SU-DHL-6 (cell line): Measurements from ENCODE around the gene ZNF33A.
"Not testable (repeated sequence)": the region's sequence is repeated elsewhere in the genome, so short reads cannot be mapped to it uniquely, and the experiment has no call there.

Source experiments
- H2AFZ ChIP-seq: fragments of 200-600 bp; sonication (generic); 2 replicates; pipeline ENCODE4 v1.6.1; 2014; ENCODE audit warnings: low read depth, mild to moderate bottlenecking, moderate library complexity, mixed read lengths, antibody characterized with exemption, low read length; ENCODE audit not compliant: severe bottlenecking
- H3F3A ChIP-seq: fragments of 200-600 bp; shearing (Covaris generic); 2 replicates; pipeline ENCODE4 v1.6.0; 2016; ENCODE audit warnings: antibody characterized with exemption, mild to moderate bottlenecking; ENCODE audit not compliant: insufficient read depth
- H3K27ac ChIP-seq: fragments of 200-600 bp; sonication (generic); 2 replicates; pipeline ENCODE4 v1.5.1; 2016; ENCODE audit warnings: low read depth, mild to moderate bottlenecking, low read length, moderate library complexity, mixed read lengths
- H3K27me3 ChIP-seq: fragments of 200-600 bp; sonication (generic), shearing (Covaris generic); 2 replicates; pipeline ENCODE4 v1.6.0; 2014; ENCODE audit warnings: mild to moderate bottlenecking, low read length
- H3K36me3 ChIP-seq: fragments of 200-600 bp; sonication (generic); 2 replicates; pipeline ENCODE4 v1.6.1; 2014; ENCODE audit warnings: mild to moderate bottlenecking, low read length, mixed read lengths
- H3K4me2 ChIP-seq: fragments of 300-600, 200-600 bp; shearing (Covaris generic), sonication (generic); 2 replicates; pipeline ENCODE4 v1.6.0; 2014; ENCODE audit warnings: low read length, low read depth, mild to moderate bottlenecking; ENCODE audit not compliant: poor library complexity, severe bottlenecking
- H3K4me3 ChIP-seq: fragments of 200-600 bp; sonication (generic); 2 replicates; pipeline ENCODE4 v1.5.1; 2014; ENCODE audit warnings: antibody characterized with exemption, low read length, mild to moderate bottlenecking, mixed read lengths; ENCODE audit not compliant: insufficient read depth, poor library complexity, severe bottlenecking
- H3K79me2 ChIP-seq: fragments of 200-600 bp; sonication (generic); 2 replicates; pipeline ENCODE4 v1.6.1; 2014; ENCODE audit warnings: mild to moderate bottlenecking, low read length, moderate library complexity; ENCODE audit not compliant: insufficient read depth
- H3K9ac ChIP-seq: fragments of 200-600 bp; sonication (generic); 2 replicates; pipeline ENCODE4 v1.7.0; 2014; ENCODE audit warnings: mild to moderate bottlenecking, low read length
- H3K9me2 ChIP-seq: fragments of 200-600 bp; sonication (generic); replicated peaks from 2 replicates; pipeline ENCODE4 v1.6.1; 2014; ENCODE audit warnings: low read length; ENCODE audit not compliant: insufficient read depth
- H3K9me3 ChIP-seq: fragments of 200-600 bp; sonication (generic); 2 replicates; pipeline ENCODE4 v1.6.1; 2014; ENCODE audit warnings: low read length, mixed read lengths; ENCODE audit not compliant: insufficient read depth
- H4K20me1 ChIP-seq: fragments of 200-600 bp; sonication (generic); 2 replicates; pipeline ENCODE4 v1.6.1; 2014; ENCODE audit warnings: low read depth, mild to moderate bottlenecking, antibody characterized with exemption, low read length, moderate library complexity, mixed read lengths
- EZH2phosphoT487 ChIP-seq: fragments of 200-600 bp; sonication (generic), shearing (Covaris generic); conservative IDR thresholded peaks from 2 replicates; pipeline ENCODE4 v1.6.1; 2018; ENCODE audit warnings: mild to moderate bottlenecking, antibody characterized with exemption, low read length, moderate library complexity, mixed read lengths
- TF ChIP-seq, protein P1 (sequence below): fragments of 200-600 bp; sonication (generic); IDR thresholded peaks from one replicate; pipeline ENCODE4 v1.5.1; 2017; ENCODE audit warnings: antibody characterized with exemption, mild to moderate bottlenecking, low read length, moderate library complexity; ENCODE audit not compliant: insufficient read depth, poor library complexity, severe bottlenecking

Gene ZNF33A

DNA sequence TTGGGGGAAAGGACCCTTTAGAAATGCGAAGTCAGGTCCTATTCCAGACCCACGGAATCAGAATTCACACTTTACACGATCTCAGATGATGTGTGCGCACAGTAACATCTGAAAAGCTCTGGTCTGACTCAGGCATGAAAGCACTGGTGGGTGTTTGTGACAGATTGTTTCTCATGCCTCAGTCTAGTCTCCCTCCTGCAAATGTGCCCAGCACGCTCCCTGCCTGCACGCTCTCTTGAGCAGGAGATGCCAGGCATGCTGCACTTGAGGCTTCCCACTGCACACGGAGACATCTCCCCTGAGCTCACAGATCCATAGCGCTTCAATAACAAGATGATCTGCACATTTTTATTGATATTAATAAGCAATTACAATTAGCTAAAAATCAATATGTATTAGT lies 60.0 kb downstream of the ZNF33A start:
- Histone ChIP-seq H3K36me3 (no peaks in the 10 kb centered on the region), H4K20me1 (no peaks in the 10 kb centered on the region), H3K9me3 (no peaks in the 10 kb centered on the region), H3F3A (no peaks in the 10 kb centered on the region), H3K9me2 (no peaks in the 10 kb centered on the region), H3K4me3 (no peak overlapping the region), H3K27me3 (no peaks in the 10 kb centered on the region), H3K4me2 (no peak overlapping the region), H3K79me2 (no peaks in the 10 kb centered on the region), H2AFZ (no peak overlapping the region), H3K27ac (no peak overlapping the region), H3K9ac (no peak overlapping the region)
- TF ChIP-seq, protein P1, sequence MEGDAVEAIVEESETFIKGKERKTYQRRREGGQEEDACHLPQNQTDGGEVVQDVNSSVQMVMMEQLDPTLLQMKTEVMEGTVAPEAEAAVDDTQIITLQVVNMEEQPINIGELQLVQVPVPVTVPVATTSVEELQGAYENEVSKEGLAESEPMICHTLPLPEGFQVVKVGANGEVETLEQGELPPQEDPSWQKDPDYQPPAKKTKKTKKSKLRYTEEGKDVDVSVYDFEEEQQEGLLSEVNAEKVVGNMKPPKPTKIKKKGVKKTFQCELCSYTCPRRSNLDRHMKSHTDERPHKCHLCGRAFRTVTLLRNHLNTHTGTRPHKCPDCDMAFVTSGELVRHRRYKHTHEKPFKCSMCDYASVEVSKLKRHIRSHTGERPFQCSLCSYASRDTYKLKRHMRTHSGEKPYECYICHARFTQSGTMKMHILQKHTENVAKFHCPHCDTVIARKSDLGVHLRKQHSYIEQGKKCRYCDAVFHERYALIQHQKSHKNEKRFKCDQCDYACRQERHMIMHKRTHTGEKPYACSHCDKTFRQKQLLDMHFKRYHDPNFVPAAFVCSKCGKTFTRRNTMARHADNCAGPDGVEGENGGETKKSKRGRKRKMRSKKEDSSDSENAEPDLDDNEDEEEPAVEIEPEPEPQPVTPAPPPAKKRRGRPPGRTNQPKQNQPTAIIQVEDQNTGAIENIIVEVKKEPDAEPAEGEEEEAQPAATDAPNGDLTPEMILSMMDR, result no peak
- TF ChIP-seq EZH2phosphoT487, result no peak

- no peaks in the 10 kb centered on the region for H3K9me2 ChIP-seq
- TF ChIP-seq EZH2phosphoT487, result no peak
- TF ChIP-seq, protein P1, result no peak
- peaks cover 11% of the 10 kb centered on the region; the same call in 1 of the 2 replicates for H3K9me3 ChIP-seq
- no peaks in the 10 kb centered on the region for H3F3A ChIP-seq
- no peak overlapping the region for H3K9ac ChIP-seq
- no peak overlapping the region for H3K4me3 ChIP-seq
- no peak overlapping the region for H3K4me2 ChIP-seq
- H4K20me1 ChIP-seq, result no peaks in the 10 kb centered on the region
- H3K36me3 ChIP-seq, result no peaks in the 10 kb centered on the region
- peak overlapping the region; percentile 30 for H2AFZ ChIP-seq
- H3K27me3 ChIP-seq, result no peaks in the 10 kb centered on the region
- H3K27ac ChIP-seq, result no peak overlapping the region
- H3K79me2 ChIP-seq, result no peaks in the 10 kb centered on the region
These were observed 62.1 kb downstream of the ZNF33A start for GRCh38 chr10:38072552-38072951.

DNA sequence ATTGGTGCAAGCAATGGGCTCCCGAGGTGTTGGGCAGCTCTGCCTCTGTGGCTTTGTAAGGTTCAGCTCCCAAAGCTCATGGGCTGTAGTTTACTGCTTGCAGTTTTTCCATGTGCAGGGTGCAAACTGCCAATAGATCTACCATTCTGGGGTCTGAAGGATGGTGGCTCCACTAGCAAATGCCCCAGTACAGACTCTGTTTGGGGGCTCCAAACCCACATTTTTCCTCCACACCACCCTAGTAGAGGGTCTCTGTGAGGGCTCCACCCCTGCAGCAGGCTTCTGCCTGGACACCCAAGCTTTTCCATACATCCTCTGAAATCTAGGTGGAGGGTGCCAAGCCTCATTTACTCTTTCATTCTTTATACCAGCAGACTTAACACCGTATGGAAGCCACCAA lies 66.2 kb downstream of the ZNF33A start:
- Histone ChIP-seq H3K9me2 (no peaks in the 10 kb centered on the region), H3F3A (no peaks in the 10 kb centered on the region), H3K9me3 (peaks cover 16% of the 10 kb centered on the region; the same call in 1 of the 2 replicates), H3K4me2 (no peak overlapping the region), H3K79me2 (no peaks in the 10 kb centered on the region), H4K20me1 (no peaks in the 10 kb centered on the region), H2AFZ (no peak overlapping the region), H3K4me3 (no peak overlapping the region), H3K9ac (no peak overlapping the region), H3K27me3 (no peaks in the 10 kb centered on the region), H3K36me3 (no peaks in the 10 kb centered on the region), H3K27ac (no peak overlapping the region)
- TF ChIP-seq EZH2phosphoT487, result no peak
- TF ChIP-seq, protein P1, result no peak

- peak overlapping the region; percentile 95 for H2AFZ ChIP-seq
- H3K79me2 ChIP-seq, H4K20me1 ChIP-seq, H3K9me2 ChIP-seq, H3F3A ChIP-seq, H3K27me3 ChIP-seq, H3K9me3 ChIP-seq, H3K27ac ChIP-seq, H3K9ac ChIP-seq: not testable (repeated sequence)
- H3K4me3 ChIP-seq, result peak overlapping the region; percentile 79
- peak overlapping the region; percentile 87 for H3K4me2 ChIP-seq
- peaks cover 17% of the 10 kb centered on the region for H3K36me3 ChIP-seq
These were observed 82.8 kb downstream of the ZNF33A start for GRCh38 chr10:38093318-38093717.
